WTC11 (cell line): ENCODE results near the gene TRIP10.

ENCODE experiments used
- ELF4 ChIP-seq: sonication (generic); formaldehyde crosslinking; IDR thresholded peaks from 2 replicates; pipeline ENCODE4 v1.8.1; 2022; ENCODE audit warnings: low read depth, mild to moderate bottlenecking, moderate library complexity, missing genetic modification reagents
- ESRRA ChIP-seq: sonication (generic); formaldehyde crosslinking; IDR thresholded peaks from 2 replicates; pipeline ENCODE4 v1.8.1; 2022; ENCODE audit warnings: mild to moderate bottlenecking, missing genetic modification reagents, borderline replicate concordance
- FOXJ3 ChIP-seq: sonication (generic); formaldehyde crosslinking; IDR thresholded peaks from 2 replicates; pipeline ENCODE4 v1.9.0; 2021; ENCODE audit warnings: missing genetic modification reagents, mild to moderate bottlenecking, borderline replicate concordance
- IRF2 ChIP-seq: sonication (generic); formaldehyde crosslinking; IDR thresholded peaks from 2 replicates; pipeline ENCODE4 v1.8.0; 2022; ENCODE audit warnings: low read depth, missing genetic modification reagents, borderline replicate concordance

DNA sequence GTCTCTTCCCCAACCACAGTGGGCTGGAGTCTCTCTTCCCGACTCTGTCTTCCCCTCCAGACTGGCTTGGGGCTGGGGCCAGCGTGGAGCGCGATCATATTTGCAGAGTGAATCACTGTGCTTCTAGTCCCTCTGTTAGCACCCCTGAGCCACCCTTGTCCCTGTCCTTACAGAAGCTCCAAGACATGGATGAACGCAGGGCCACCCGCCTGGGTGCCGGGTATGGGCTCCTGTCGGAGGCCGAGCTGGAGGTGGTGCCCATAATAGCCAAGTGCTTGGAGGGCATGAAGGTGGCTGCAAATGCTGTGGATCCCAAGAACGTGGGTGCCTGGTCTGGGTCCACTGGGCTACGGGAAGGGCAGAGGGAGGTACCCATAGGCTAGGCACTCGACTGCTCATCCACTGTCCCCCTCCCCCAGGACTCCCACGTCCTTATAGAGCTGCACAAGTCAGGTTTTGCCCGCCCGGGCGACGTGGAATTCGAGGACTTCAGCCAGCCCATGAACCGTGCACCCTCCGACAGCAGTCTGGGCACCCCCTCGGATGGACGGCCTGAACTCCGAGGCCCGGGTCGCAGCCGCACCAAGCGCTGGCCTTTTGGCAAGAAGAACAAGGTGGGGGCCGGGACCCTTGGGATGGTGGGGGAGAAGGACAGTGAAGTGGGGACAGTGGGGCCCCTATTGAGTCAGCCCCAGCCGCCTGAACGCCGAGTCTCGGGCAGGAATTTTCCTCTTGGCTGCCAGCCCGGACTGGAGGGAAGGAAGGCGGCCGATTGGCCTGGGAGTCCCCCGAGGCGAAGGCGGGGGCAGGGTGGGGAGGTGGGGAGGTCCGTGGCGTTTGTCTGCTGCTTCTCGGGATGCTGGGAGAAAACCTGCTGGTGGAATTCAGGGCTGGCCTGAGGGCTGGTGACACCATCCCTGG is 5.2 kb downstream of the TRIP10 start:
- TF ChIP-seq IRF2 (CRISPR knock-in tag) (no peak), FOXJ3 (CRISPR knock-in tag) (no peak), ESRRA (CRISPR knock-in tag) (no peak), ELF4 (no peak)
